ENCODE results near the gene NUP42.

NUP42 gene

DNA sequence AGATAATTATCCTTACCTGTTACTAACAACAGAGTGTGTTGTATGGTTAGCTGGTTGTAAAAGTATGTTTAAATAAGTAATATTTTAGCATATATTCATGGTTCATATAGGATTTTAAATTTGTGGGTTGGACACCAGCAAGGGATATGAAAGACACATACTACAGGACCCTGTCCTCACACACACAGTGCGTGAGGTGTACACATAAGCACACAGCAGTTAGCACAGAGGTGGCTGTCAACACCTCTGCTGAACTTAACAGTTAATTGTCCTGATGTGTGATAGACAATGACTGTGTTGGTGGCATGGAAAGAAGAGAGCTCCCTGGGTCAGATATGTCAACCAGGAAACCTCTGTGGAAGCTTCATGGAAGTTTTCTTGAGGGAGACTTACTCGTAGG, 23.3 kb upstream of the NUP42 start:
- TF ChIP-seq, protein P1, sequence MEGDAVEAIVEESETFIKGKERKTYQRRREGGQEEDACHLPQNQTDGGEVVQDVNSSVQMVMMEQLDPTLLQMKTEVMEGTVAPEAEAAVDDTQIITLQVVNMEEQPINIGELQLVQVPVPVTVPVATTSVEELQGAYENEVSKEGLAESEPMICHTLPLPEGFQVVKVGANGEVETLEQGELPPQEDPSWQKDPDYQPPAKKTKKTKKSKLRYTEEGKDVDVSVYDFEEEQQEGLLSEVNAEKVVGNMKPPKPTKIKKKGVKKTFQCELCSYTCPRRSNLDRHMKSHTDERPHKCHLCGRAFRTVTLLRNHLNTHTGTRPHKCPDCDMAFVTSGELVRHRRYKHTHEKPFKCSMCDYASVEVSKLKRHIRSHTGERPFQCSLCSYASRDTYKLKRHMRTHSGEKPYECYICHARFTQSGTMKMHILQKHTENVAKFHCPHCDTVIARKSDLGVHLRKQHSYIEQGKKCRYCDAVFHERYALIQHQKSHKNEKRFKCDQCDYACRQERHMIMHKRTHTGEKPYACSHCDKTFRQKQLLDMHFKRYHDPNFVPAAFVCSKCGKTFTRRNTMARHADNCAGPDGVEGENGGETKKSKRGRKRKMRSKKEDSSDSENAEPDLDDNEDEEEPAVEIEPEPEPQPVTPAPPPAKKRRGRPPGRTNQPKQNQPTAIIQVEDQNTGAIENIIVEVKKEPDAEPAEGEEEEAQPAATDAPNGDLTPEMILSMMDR (IDR thresholded peaks at IDR 0.05): no peak
- Histone ChIP-seq H3K9me3 (no peaks in the 10 kb centered on the region), H3K36me3 (peaks cover 16% of the 10 kb centered on the region)

DNA sequence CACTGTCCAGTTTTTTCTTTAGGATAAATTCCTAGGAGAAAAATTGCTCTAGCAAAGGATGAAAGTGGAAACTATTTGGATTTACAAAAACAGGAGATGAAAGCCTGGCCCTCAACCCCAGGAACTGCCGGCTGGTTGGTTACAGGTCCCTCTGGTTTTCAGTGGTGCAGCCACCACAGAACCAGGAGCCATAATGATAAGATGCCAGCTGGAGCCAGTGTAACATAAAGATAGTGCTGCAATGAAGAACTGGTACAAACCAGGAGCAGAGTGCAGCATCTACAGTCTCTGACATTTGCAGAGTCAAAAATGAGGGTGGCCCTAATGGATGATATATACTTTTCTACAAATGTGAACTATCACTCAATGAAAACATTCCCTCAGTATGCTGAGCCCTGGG, 20.4 kb upstream of the NUP42 start:
- H3K36me3 ChIP-seq: peaks cover 2% of the 10 kb centered on the region
- TF ChIP-seq, protein P1 (IDR thresholded peaks at IDR 0.05): no peak
- no peaks in the 10 kb centered on the region for H3K9me3 ChIP-seq
- no peaks in the 10 kb centered on the region for H3K27me3 ChIP-seq
- H3K27ac ChIP-seq: no peak overlapping the region
- no peaks in the 10 kb centered on the region for H3K4me1 ChIP-seq (ENCODE audit: control insufficient read depth in 1 of 2, insufficient read depth in 1 of 2, low read depth in 1 of 2, low read length in 1 of 2)
- H3K4me3 ChIP-seq (ENCODE audit: low read depth in 1 of 2, low read length in 1 of 2): no peak overlapping the region

More for the DNA sequence above, 23.3 kb upstream of the NUP42 start:
- H3K4me1 ChIP-seq (ENCODE audit: control insufficient read depth in 1 of 2, insufficient read depth in 1 of 2, low read depth in 1 of 2, low read length in 1 of 2): no peaks in the 10 kb centered on the region
- no peaks in the 10 kb centered on the region for H3K27me3 ChIP-seq
- no peak overlapping the region for H3K4me3 ChIP-seq (ENCODE audit: low read depth in 1 of 2, low read length in 1 of 2)
- no peak overlapping the region for H3K27ac ChIP-seq

DNA sequence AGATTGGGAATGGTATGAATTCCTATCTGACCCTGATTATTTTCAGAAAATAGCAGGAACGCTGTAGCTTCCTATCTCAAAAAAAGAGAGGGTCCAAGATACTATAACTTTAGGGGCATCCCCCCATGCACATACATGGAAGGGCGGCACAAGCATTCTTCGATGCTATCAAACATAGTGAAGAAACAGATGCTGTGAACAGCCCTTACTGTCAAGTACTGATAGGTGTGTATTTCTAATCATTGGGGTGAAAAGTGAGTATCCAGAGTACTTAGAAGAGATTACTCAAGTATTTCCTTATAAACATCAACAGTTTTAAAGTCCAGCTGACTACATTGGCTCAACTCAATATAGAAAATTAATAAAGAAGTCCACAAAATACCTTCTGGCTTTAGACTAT, 17.0 kb upstream of the NUP42 start:
- H3K36me3 ChIP-seq: peaks cover 9% of the 10 kb centered on the region
- H3K9me3 ChIP-seq: no peaks in the 10 kb centered on the region
- no peak overlapping the region for H3K27ac ChIP-seq
- TF ChIP-seq, protein P1 (IDR thresholded peaks at IDR 0.05): no peak
- no peaks in the 10 kb centered on the region for H3K4me1 ChIP-seq (ENCODE audit: control insufficient read depth in 1 of 2, insufficient read depth in 1 of 2, low read depth in 1 of 2, low read length in 1 of 2)
- no peaks in the 10 kb centered on the region for H3K27me3 ChIP-seq
- no peak overlapping the region for H3K4me3 ChIP-seq (ENCODE audit: low read depth in 1 of 2, low read length in 1 of 2)

DNA sequence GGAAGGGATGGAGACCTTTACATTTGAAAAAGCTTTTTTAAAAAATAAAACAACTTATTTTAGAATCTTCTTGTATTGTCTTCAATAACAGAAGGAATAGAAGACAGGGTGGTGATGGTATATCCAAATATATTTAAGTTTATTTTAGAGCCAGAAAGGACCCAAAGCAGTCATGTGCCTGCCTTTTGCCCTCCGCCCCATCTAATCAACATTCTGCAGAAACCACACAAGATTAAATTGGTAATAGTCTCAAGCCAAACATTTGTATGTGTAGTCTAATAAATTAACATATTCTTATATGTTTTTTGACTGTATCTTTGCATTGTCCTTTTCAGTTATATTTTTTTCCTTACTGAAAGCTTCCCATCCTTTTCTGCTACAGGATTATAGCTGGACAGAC, 16.5 kb upstream of the NUP42 start:
- Histone ChIP-seq H3K4me3 (ENCODE audit: low read depth in 1 of 2, low read length in 1 of 2) (no peak overlapping the region), H3K27ac (no peak overlapping the region), H3K36me3 (peaks cover 9% of the 10 kb centered on the region), H3K27me3 (no peaks in the 10 kb centered on the region), H3K4me1 (ENCODE audit: control insufficient read depth in 1 of 2, insufficient read depth in 1 of 2, low read depth in 1 of 2, low read length in 1 of 2) (no peaks in the 10 kb centered on the region), H3K9me3 (no peaks in the 10 kb centered on the region)
- TF ChIP-seq, protein P1 (IDR thresholded peaks at IDR 0.05): no peak

DNA sequence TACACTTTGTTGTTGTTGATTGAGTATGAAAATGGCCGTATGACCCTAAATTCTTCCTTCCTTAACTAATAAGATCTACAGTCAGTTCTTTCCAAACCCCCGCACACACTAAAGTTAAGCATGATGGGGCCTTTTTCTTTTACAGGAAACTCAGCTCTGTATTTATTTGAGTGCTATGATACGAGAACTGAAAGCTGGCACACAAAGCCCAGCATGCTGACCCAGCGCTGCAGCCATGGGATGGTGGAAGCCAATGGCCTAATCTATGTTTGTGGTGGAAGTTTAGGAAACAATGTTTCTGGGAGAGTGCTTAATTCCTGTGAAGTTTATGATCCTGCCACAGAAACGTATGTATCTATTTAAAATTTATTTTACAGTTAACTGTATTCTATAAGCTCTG, 14.2 kb upstream of the NUP42 start:
- no peaks in the 10 kb centered on the region for H3K4me1 ChIP-seq (ENCODE audit: control insufficient read depth in 1 of 2, insufficient read depth in 1 of 2, low read depth in 1 of 2, low read length in 1 of 2)
- H3K27ac ChIP-seq: no peak overlapping the region
- TF ChIP-seq, protein P1 (IDR thresholded peaks at IDR 0.05): no peak

More for the DNA sequence above, 14.2 kb upstream of the NUP42 start:
- no peaks in the 10 kb centered on the region for H3K27me3 ChIP-seq
- H3K4me3 ChIP-seq (ENCODE audit: low read depth in 1 of 2, low read length in 1 of 2): no peak overlapping the region
- no peaks in the 10 kb centered on the region for H3K9me3 ChIP-seq
- H3K36me3 ChIP-seq: peaks cover 9% of the 10 kb centered on the region
